ENCODE data around the gene MAPK8IP3. TPM values are rescaled to one million over a fixed set of nuclear protein-coding genes. Genes with fewer than 3 reads are reported as not detected.

Gene MAPK8IP3
- total RNA-seq, 1 experiment from 2014 or later = 41.1 TPM

GRCh38 chr16:1724491-1724890, 18.5 kb downstream of the MAPK8IP3 start:
- ChIA-PET POLR2A (ENCODE audit: unreplicated experiment) (no interaction called here), CTCF (no interaction called here)
- Histone ChIP-seq H3K36me3 (ENCODE audit: low read depth, low read length) (no peaks in the 10 kb centered on the region), H2AFZ (ENCODE audit: low read length) (no peak overlapping the region), H3K9me2 (replicated peaks; ENCODE audit: low read length) (no peaks in the 10 kb centered on the region), H3K4me3 (ENCODE audit: low read length) (no peak overlapping the region), H4K20me1 (ENCODE audit: low read length) (no peaks in the 10 kb centered on the region), H3F3A (ENCODE audit: low read length, unreplicated experiment) (no peaks in the 10 kb centered on the region), H3K4me2 (ENCODE audit: low read length) (no peak overlapping the region), H3K9me3 (ENCODE audit: low read length) (no peaks in the 10 kb centered on the region), H3K9ac (ENCODE audit: low read length) (no peak overlapping the region), H3K27me3 (ENCODE audit: low read length) (no peaks in the 10 kb centered on the region), H3K79me2 (ENCODE audit: low read length) (peaks cover 21% of the 10 kb centered on the region), H3K27ac (ENCODE audit: low read length) (no peak overlapping the region), H3K4me1 (ENCODE audit: insufficient read depth, low read length) (peaks cover 15% of the 10 kb centered on the region; the same call in 1 of the 2 replicates)
- intact Hi-C loops (cut with micrococcal nuclease) = no loop called here
- no TSS peak for BruUV-seq (replicated peaks)
- ATAC-seq (no peak), DNase-seq (no peak)
- TF ChIP-seq EZH2phosphoT487 (IDR thresholded peaks at IDR 0.05; ENCODE audit: borderline replicate concordance, low read length) = no peak
- no peak for TF ChIP-seq EZH2 (IDR thresholded peaks at IDR 0.05; ENCODE audit: low read length, unreplicated experiment)
- TF ChIP-seq CTCF (conservative IDR thresholded peaks at IDR 0.05; ENCODE audit: low read depth, low read length) = no peak

GRCh38 chr16:1726661-1727502, 20.9 kb downstream of the MAPK8IP3 start:
- Histone ChIP-seq H3K79me2 (ENCODE audit: low read length) (peaks cover 18% of the 10 kb centered on the region), H3K27ac (ENCODE audit: low read length) (no peak overlapping the region), H3K27me3 (ENCODE audit: low read length) (no peaks in the 10 kb centered on the region), H4K20me1 (ENCODE audit: low read length) (no peaks in the 10 kb centered on the region), H3K4me3 (ENCODE audit: low read length) (no peak overlapping the region), H3K9ac (ENCODE audit: low read length) (no peak overlapping the region), H2AFZ (ENCODE audit: low read length) (no peak overlapping the region), H3K9me3 (ENCODE audit: low read length) (no peaks in the 10 kb centered on the region), H3K36me3 (ENCODE audit: low read depth, low read length) (no peaks in the 10 kb centered on the region), H3K9me2 (replicated peaks; ENCODE audit: low read length) (no peaks in the 10 kb centered on the region), H3F3A (ENCODE audit: low read length, unreplicated experiment) (no peaks in the 10 kb centered on the region), H3K4me2 (ENCODE audit: low read length) (no peak overlapping the region), H3K4me1 (ENCODE audit: insufficient read depth, low read length) (peaks cover 11% of the 10 kb centered on the region; the same call in 1 of the 2 replicates)
- no peak for TF ChIP-seq CTCF (conservative IDR thresholded peaks at IDR 0.05; ENCODE audit: low read depth, low read length)
- no peak for TF ChIP-seq EZH2phosphoT487 (IDR thresholded peaks at IDR 0.05; ENCODE audit: borderline replicate concordance, low read length)
- no peak for TF ChIP-seq EZH2 (IDR thresholded peaks at IDR 0.05; ENCODE audit: low read length, unreplicated experiment)
- DNase-seq (no peak), ATAC-seq (no peak)
- intact Hi-C loops (cut with micrococcal nuclease) = no loop called here
- ChIA-PET CTCF (no interaction called here), POLR2A (ENCODE audit: unreplicated experiment) (interaction anchor here (0.6 kb wide), 1 partner anchor 384 kb away, joined by 12 read pairs; no protein-coding TSS in a partner anchor)
- no TSS peak for BruUV-seq (replicated peaks)
